Stimulated activated CD8-positive, alpha-beta memory T cell treated with anti-CD3 and anti-CD28 coated beads, Interleukin-7, amount 100 ng/mL, for 1 hour (primary cell): ENCODE data around the gene SLC6A5.

Experiments
- DNase-seq, 2 donors: peaks; one replicate each; pipeline ENCODE4 v3.0.0-alpha.2; 2020; ENCODE audit warnings: low read depth in 2 of 2

SLC6A5 gene

DNA sequence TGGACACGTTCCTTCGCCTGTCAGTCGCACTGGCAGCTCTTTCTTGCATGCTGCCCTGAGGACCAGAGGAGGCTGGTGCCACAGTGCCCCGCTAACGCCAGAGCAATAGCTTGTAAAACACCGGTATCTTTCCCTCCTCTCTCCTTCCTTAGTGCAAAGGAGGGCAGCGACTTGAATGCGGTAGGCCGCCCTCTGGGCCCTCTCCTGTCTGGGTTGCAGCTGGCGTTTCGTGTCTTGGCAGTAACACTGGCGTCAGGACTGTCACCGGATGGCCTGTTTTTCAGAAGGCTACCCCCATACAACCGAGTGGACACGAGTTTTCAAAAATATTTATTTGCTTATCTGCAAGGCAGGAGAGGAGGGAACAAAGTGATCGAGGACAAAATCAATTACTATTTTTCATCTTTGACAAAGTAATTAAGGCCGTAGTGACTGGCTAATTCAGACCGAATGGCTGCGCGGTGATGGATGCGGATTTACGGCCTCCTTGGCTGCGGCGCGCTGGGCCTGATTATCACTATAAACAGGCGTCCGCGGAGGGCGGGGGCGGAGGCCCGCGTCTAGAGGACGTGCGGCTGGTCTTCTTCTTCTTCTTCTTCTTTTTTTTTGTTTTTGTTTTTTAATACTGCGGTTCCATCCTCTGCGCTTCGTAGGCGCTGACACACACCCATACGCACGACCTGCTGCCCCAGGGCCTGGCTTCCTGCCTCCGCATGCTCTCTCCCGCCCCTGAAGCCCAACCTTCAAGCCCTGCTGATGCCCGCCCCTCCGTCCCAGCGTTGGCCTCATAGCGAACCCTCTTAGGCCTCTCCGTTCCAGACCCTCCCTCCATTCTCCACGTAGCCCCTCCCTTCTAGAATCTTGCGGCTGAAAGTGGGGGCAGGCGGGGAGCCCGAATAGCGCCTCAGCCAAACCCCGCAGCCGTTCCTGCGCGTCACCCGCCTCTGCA, 2.9 kb upstream of the SLC6A5 start:
- DNase-seq, result no peak

DNA sequence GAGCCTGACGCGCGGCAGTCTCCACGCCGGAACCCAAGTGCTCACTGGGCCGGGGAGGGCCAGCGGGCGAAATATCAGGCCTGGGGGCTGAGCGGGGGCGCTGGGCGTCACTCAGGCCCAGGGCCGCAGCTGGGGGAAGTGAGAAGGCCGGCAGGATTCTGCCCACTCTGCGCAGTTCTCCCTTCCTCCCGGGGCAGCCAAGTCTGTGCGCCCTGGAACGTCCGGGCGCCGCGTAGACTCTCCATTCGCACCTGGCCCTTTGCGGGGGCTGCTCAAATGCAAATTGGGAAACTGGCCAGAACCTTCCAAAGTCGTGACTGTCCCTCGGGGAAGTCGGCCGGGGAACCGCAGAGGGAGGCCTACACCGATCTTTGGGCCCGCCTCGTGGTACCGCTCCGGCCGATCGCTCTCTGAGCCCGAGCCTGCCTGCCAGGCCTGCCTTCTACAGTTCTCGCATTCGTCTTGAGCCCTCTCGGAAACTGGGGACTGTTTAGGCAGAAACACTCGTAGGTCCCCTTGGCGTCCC, 2.2 kb upstream of the SLC6A5 start:
- no peak for DNase-seq

DNA sequence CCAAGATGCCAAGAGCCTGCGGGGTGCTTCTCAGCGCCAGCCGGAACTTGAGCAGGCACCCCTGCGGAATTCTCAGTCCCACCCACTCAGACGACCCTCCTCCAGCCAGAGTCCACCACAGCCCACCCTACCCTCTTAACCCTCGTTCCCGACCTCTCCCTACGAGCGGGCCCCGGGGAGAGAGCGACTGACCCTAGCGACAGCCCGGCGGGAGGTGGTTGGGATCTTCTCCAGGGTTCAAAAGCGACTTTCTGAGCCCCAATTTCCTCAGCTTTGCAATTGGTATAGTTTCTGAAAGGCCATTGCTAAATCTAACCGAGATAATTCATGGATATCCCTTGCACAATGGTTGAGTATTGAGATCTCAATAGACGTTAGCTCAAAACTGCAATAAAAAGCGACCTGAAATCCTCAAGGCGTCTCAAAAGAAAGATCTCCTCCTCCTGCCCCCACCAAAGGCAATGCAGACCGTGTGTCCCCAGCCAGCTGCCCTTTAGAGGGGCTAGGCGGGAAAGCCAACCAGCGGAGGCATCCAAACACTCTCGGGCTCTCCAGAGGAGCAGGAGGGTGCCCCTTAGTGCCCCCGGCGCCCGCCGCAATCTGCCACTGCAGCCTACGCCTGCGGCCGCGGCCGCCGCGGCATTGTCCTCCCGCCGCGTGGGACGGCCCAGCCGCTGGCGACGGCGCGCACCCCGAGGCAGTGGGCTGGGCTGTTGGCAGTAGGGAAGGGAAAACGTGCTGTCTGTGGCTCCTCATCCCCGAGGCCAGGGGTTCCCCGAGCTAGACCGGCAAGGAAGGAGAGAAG, 1.5 kb upstream of the SLC6A5 start:
- DNase-seq, result no peak

DNA sequence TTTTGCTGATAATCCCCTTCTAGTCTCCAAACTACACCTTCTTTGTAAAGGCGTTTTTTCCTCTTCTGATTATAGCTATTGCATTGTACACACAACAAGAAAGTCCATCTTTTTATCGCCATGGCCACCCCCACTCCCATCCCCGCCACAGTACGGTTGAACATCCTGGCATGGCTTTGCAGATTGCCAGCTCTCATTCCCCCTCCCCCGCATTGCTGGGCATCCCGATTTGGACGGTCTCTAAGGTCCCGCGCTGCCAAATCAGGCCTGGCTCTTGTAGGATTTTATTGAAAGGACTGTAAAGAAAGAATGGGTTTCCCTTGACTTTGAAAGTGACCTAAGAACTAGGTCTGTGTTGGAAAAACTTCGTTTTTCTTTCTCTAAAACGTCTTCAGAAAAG, 916 bp upstream of the SLC6A5 start:
- no peak for DNase-seq

DNA sequence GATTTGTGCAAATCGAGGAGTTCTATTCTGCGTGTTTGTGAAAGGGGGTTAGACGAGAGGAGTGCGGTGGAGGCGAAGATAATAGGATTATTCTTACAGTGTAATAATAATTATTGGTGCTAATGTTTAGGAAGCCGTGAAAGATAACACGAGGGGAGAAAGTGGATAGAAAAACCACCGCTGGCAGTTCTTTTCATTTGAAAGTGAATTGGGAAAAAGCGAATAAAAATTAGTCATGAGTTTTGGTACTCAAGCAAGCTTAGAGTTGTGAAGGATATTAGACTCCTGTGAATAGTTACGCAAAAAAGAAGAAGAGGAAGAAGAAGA, 575 bp downstream of the SLC6A5 start:
- no peak for DNase-seq

DNA sequence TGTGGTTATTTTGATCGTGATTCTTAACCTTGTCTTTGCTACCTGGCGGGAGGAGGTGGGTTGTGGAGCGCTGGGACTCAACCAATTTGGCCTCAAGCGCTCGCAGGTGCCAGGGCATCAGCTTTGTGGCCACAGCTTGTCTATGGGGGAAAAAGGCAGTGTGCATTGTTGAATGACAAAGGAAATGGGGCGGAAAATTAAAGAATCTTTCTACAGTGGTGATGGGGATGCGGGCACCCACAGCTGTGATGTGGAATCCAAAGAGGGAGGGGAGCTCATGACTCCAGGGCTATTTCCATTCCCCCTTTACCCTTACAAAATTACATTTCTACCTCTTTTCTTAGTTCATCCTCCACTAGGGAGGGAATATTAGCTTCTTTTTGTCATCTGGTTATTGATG, 1.1 kb downstream of the SLC6A5 start:
- DNase-seq, result no peak

DNA sequence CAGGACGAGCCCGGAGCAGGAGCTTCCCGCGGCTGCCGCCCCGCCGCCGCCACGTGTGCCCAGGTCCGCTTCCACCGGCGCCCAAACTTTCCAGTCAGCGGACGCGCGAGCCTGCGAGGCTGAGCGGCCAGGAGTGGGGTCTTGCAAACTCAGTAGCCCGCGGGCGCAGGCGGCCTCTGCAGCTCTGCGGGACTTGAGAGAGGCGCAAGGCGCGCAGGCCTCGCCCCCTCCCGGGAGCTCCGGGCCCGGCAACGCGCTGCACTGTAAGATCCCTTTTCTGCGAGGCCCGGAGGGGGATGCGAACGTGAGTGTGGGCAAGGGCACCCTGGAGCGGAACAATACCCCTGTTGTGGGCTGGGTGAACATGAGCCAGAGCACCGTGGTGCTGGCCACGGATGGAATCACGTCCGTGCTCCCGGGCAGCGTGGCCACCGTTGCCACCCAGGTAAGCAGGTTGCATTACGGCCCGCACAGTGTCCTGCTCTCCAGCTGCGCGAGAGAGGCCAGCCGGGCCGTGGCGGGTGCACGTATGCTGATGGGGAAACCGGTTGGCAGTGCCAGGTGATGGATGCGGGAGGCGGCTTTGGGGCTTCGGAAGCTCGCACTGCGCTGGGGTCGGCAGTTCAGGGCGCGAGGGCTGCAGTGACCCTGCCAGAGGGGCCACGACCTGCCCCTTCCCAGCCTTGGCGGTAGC, 2.0 kb downstream of the SLC6A5 start:
- no peak for DNase-seq

DNA sequence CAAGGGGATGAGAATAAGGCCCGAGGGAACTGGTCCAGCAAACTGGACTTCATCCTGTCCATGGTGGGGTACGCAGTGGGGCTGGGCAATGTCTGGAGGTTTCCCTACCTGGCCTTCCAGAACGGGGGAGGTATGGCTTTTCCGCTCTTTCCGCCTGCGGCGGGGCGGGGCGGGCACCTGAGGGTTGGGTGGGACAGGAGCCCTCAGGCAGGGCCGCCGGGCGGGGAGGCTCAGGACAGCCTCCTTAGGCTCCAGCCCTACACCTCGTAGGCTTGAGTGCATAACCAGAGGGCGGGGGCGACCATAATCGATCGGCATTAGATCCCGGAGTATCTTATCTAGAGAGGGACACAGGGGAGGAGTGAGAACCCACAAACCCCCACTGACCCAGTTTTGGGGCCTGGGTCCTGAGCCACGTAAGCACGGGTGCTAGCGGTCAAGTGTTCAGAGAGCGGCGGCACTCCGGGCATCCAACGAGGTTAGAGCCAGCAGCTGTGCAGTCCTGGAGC, 4.9 kb downstream of the SLC6A5 start:
- DNase-seq, result no peak

DNA sequence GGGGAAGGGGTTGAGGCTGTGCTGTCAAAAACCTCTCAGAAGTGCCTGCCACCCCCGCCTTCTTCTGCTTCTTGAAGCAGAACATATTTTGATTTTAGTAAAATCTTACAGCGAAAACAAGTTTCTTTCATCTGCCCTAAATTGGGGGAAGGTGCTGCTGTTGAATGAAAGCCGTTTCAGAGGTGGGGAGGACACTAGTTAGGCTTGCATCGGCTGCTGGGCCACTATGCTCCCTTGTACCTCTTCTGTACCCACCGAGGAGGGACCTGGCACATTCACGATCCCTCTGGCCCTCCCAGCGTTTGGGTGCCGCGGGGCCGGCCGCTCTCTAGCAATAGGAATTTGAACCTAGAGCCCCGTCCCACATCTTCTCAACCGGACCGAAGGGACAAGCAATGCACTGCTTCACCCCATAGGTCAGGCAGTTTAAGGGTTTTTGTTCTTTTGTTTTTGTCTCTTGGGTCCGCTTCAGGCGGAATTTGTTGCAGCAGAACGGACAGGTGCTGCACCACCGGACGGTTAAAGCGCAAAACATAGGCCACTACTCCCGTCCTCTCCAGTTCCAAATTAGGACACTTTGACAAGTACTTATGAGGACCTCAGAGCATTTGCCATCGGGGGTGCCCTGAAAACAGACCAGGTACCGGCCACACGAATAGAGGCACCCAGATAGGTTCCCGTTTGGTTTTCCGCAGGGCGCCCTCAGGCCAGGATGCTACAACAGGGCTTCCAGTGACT, 5.6 kb downstream of the SLC6A5 start:
- no peak for DNase-seq

DNA sequence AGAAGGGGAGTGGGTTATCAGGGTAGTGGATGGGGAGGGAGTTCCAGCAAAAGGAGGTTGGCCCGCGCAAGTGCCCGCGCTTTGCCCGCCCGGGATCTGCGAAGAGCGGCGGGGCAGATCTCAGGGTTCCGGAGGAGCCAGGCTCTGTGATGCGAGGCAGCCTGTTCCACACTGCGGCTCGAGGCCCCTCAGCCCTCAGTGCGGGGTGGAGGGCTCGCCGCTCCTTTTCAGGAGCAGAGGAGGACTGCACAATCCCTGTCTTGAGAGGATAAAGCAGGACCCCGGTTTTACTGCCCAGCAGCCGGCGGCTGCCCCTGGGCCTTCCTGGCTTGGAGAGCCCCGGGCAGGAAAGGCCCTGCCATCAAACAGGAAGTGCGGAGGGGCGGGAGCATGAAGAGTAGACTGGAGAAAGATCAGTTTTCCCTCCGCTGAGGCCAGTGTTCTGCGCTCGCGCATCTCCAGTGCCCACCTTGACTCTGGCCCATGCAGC, 6.2 kb downstream of the SLC6A5 start:
- no peak for DNase-seq

DNA sequence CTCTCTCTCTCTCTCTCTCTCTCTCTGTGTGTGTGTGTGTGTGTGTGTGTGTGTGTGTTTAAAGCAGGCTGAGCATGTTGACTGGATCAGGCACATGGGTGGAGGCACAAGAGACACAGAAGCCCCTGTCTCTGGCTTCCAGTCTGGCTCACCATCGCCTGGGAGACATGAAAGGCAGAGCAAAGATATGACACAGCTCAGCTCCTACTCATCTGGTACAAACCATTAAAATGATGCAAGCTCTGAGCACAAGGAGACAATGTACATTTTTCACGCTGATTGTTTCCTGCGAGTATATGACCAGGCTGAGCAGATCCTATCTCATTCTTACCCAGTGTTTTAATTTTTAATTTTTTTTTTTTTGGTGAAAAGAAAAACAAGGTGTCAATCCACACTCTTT, 9.5 kb downstream of the SLC6A5 start:
- no peak for DNase-seq

DNA sequence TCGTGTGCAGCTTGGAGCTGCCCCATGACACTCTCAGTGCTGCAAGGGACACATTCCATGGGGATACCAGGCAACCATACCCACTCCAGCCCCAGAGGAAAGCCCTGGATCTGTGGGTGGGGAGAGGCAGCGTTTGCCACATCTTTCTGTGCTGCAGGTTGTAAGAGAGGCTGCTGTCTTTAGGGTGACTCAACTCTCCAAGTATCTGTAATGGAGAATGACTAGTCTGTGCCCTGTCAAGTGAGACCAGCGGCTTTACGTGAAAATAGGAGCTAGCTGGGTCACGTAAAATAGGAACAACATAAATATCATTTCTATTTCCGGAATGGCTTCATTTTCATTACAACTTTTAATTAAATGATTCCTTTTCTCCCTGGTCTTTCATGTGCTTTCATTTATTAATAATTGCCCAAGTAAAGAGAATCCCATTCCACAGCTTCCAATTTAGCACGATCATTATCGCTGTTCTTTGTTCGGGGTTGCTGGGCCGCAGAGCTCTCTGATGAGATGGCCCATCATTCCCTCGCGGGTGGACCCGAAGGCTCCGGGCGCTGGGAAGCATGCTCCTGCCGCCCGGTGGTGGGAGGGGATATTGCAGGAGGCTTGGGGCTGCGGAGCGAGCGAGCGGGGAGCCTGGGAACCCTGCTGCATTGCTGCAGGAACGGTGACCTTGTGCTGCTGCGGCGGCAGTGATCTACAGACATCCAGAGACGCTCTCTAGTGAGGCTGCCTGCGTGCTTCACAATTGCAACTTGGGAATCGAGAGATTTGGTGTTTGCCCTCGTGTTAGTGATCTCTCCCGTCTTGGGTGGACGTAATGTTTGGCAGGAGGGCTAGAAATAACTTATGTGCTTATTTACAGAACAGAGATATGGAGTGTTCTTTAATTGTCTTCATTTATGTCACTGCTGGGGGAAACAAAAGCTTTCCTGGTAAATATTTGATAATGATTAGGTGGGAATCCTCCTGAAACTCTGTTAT, 10.6 kb downstream of the SLC6A5 start:
- DNase-seq, result peak; percentile 3 to 13

DNA sequence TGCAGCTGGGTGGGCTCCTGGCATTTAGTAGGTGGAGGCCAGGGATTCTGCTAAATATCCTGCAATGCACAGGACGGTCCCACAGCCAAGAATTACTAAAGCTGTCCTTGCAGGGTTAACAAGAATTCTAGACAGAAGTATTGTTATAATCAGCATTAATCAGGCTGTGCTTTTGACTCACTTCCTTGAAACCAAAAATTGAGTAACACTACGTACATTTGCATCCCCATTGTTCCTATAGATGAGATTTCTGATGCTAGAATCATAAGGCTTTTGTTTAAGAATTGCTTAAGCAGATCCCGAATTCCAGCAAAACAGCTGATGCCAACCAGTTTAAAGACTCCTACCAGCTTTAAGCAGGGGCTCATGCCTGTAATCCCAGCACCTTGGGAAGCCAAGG, 11.4 kb downstream of the SLC6A5 start:
- DNase-seq, result no peak

DNA sequence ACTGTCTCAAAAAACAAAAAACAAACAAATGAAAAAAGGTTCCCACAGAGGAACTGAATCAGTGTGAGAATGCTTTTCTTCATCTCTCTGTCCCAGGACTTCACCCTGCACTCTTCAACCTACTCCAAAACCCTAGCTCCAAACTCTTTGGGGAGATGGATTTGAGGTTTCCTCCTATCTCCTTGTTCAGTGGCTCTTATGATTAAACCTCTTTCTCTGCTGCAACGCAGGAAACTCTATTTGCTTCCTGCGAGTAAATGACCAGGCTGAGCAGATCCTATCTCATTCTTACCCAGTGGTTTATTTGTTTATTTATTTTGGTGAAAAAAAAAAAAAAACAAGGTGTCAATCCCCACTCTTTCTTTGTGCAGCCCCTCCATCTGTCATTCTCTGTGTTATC, 12.0 kb downstream of the SLC6A5 start:
- DNase-seq, result no peak

DNA sequence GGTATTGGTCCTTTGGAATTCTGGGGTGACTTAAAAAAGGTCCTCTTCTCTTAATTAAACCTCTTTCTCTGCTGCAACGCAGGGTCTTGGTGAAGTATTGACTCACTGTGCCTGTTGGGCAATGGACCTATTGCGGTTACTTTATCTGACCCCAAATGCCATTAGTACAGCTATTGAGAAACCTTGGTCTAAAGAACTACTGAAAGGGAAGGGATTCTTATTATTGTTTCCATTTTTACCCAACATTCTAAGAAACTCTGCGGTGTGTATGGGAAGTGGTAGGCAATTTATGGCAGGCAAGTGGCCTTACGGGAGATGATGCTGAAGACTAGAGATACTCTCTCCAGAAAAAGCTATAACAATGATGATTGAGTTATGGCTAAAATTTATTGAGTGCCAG, 12.5 kb downstream of the SLC6A5 start:
- DNase-seq, result no peak

DNA sequence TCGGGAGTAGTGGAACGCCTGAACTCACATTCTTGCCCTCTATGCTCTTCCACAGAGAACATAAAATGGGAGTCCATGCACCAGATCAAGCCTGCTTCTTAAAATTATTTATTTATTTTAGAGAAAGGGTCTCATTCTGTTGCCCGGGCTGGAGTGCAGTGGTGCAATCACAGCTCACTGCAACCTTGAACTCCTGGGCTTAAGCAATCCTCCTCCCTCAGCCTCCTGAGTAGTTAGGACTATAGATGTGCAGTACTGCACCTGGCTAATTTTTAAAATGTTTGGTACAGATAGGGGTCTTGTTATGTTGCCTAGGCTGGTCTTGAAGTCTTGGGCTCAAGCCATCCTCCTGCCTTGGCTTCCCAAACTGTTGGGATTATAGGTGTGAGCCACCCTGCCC, 13.0 kb downstream of the SLC6A5 start:
- DNase-seq, result no peak

DNA sequence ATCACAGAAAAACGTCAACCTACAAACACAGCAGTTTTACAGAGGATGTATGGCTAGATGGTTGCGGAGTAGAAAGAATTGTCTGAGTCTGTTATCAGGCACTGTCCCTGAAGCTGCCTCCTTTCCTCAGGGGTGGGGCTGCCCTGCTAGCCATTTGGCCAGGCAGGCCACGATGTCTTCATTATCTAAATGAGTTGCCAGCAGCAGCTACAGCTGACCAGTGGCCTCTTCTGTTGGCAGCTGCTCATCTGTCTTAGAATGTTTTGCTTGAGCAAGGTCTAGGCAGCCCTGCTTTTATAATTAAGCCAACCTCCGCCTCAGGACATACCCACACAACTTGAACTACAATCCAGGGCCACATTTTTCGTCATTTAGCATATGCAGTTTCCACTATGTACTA, 17.5 kb downstream of the SLC6A5 start:
- DNase-seq, result no peak

DNA sequence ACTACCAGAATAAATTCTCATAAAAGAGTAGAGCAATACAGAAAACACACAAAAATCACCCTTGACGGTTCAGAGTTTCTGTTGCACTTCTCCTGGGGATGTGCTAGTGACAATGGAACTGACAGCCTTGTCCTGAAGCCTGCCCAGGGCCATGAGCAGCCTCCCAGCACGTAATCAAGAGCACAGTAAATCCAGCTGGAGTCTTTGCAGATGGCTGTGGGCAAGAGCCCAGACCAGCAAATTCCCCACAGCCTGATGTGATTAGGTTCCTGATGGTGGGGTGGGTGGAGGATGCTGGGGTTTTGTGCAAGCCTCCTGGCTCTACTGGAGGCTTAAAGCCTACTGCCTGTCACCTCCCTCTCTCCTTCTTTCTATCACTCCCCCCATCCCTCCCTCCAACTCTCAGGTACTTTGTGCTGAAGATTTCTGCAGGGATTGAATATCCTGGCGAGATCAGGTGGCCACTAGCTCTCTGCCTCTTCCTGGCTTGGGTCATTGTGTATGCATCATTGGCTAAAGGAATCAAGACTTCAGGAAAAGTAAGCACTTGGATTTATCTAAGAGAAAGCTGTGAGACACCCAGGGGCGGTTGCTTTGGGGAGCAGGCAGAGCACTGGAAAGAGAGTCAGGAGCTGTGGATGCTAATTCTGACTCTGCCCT, 18.1 kb downstream of the SLC6A5 start:
- no peak for DNase-seq

DNA sequence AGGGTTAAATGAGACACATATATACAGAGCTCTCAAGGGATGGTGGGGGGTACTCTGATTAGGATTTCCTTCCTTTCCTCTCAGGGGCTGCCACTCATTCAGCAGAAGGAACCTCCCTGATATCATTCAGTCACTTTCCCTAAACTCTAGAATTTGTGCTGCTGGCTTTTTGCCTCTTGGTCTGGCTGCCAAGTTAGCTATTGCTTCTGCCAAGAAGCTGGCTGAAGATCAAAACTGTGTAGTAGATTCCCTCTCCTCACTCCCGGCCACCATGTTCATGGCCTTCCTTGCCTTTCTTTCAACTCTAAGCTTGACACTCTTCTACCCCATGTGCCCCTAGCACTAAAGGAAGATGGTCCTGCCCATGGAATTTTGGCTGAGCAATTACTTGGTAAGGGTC, 18.7 kb downstream of the SLC6A5 start:
- DNase-seq, result no peak
